Measurements from ENCODE around the gene RAB36.

RAB36 gene

GRCh38 chr22:23158516-23159290 is 13.4 kb downstream of the RAB36 start:
- DNase-seq (ENCODE audit: low read depth, low spot score): no peak

- DNase-seq (ENCODE audit: low read depth, low spot score): no peak
These were observed 14.0 kb downstream of the RAB36 start for GRCh38 chr22:23159291-23159630.

- DNase-seq (ENCODE audit: low read depth, low spot score): no peak
These were observed 15.8 kb downstream of the RAB36 start for GRCh38 chr22:23161029-23161428.

- no peak for DNase-seq (ENCODE audit: low read depth, low spot score)
These were observed 16.3 kb downstream of the RAB36 start for GRCh38 chr22:23161574-23161973.

GRCh38 chr22:23163665-23164064 is 18.4 kb downstream of the RAB36 start:
- DNase-seq (ENCODE audit: low read depth, low spot score): no peak

GRCh38 chr22:23164091-23164490 is 18.8 kb downstream of the RAB36 start:
- DNase-seq (ENCODE audit: low read depth, low spot score): no peak

- no peak for DNase-seq (ENCODE audit: low read depth, low spot score)
These were observed 21.0 kb downstream of the RAB36 start for GRCh38 chr22:23166042-23166831.

- no peak for DNase-seq (ENCODE audit: low read depth, low spot score)
These were observed 21.8 kb downstream of the RAB36 start for GRCh38 chr22:23166841-23167616.

GRCh38 chr22:23168391-23169042 is 23.2 kb downstream of the RAB36 start:
- DNase-seq (ENCODE audit: low read depth, low spot score): no peak

- DNase-seq (ENCODE audit: low read depth, low spot score): no peak
These were observed 23.7 kb downstream of the RAB36 start for GRCh38 chr22:23169043-23169406.

GRCh38 chr22:23175817-23176644 is 30.8 kb downstream of the RAB36 start:
- DNase-seq (ENCODE audit: low read depth, low spot score): no peak

GRCh38 chr22:23176645-23177027 is 31.4 kb downstream of the RAB36 start:
- no peak for DNase-seq (ENCODE audit: low read depth, low spot score)

GRCh38 chr22:23177197-23177596 is 31.9 kb downstream of the RAB36 start:
- DNase-seq (ENCODE audit: low read depth, low spot score): no peak

GRCh38 chr22:23178512-23179254 is 33.4 kb downstream of the RAB36 start:
- DNase-seq (ENCODE audit: low read depth, low spot score): peak; percentile 21

- no peak for DNase-seq (ENCODE audit: low read depth, low spot score)
These were observed 34.4 kb downstream of the RAB36 start for GRCh38 chr22:23179381-23180299.

GRCh38 chr22:23180301-23180892 is 35.1 kb downstream of the RAB36 start, which contains the start of gene BCR:
TSS of gene BCR (plus strand) at chr22:23180509. CDS start at chr22:23180961, 452 bp downstream.
- DNase-seq (ENCODE audit: low read depth, low spot score): peak; percentile 18

GRCh38 chr22:23180893-23181720 is 35.8 kb downstream of the RAB36 start:
- DNase-seq (ENCODE audit: low read depth, low spot score): no peak
